GM23338 (cell line): ENCODE data around the gene RASAL3. TPM values are rescaled to one million over a fixed set of nuclear protein-coding genes. Genes with fewer than 3 reads are reported as not detected.

Experiments
- ATAC-seq: fragments of 200-7000 bp; cut with Tn5 transposase; 3 replicates; pipeline ENCODE4 v1.9.1; 2020
- DNase-seq: peaks from one replicate; pipeline ENCODE4 v3.0.0-alpha.2; 2015; ENCODE audit warnings: low spot score
- H2AFZ ChIP-seq: fragments of 200-600 bp; sonication (generic); 2 replicates; pipeline ENCODE4 v1.8.0; 2016; ENCODE audit warnings: antibody characterized with exemption, mild to moderate bottlenecking, moderate library complexity
- H3F3A ChIP-seq: fragments of 200-600 bp; sonication (generic); replicated peaks from 2 replicates; pipeline ENCODE4 v1.8.0; 2017; ENCODE audit warnings: antibody characterized with exemption, mixed run types, low read depth
- H3K27ac ChIP-seq: fragments of 200-600 bp; sonication (generic); 2 replicates; pipeline ENCODE4 v1.6.1; 2016; ENCODE audit warnings: low read depth
- H3K27me3 ChIP-seq: fragments of 200-600 bp; sonication (generic); 2 replicates; pipeline ENCODE4 v1.8.0; 2016; ENCODE audit warnings: mild to moderate bottlenecking, mixed run types, moderate library complexity; ENCODE audit not compliant: insufficient read depth
- H3K36me3 ChIP-seq: fragments of 200-600 bp; sonication (generic); 2 replicates; pipeline ENCODE4 v1.8.0; 2016; ENCODE audit warnings: mild to moderate bottlenecking; ENCODE audit not compliant: insufficient read depth
- H3K4me1 ChIP-seq: fragments of 200-600 bp; sonication (generic); 2 replicates; pipeline ENCODE4 v1.8.0; 2016; ENCODE audit warnings: mild to moderate bottlenecking, moderate library complexity; ENCODE audit not compliant: insufficient read depth
- H3K4me2 ChIP-seq: fragments of 200-600 bp; sonication (generic); 2 replicates; pipeline ENCODE4 v1.7.1; 2017; ENCODE audit warnings: mixed run types
- H3K4me3 ChIP-seq: fragments of 200-600 bp; sonication (generic); 2 replicates; pipeline ENCODE4 v1.6.1; 2016; ENCODE audit warnings: mixed run types
- H3K79me2 ChIP-seq: fragments of 200-600 bp; sonication (generic); replicated peaks from 2 replicates; pipeline ENCODE4 v1.8.0; 2017; ENCODE audit warnings: mild to moderate bottlenecking; ENCODE audit not compliant: insufficient read depth
- H3K9me2 ChIP-seq: fragments of 200-600 bp; sonication (generic); 2 replicates; pipeline ENCODE4 v1.8.0; 2017; ENCODE audit not compliant: insufficient read depth
- H4K20me1 ChIP-seq: fragments of 200-600 bp; sonication (generic); replicated peaks from 2 replicates; pipeline ENCODE4 v1.8.0; 2017; ENCODE audit warnings: mild to moderate bottlenecking; ENCODE audit not compliant: insufficient read depth
- H3K27ac Mint-ChIP-seq: 2 replicates; pipeline ENCODE4 v1.8.0; 2020; ENCODE audit warnings: inconsistent platforms, mild to moderate bottlenecking, moderate library complexity, mixed read lengths
- H3K27me3 Mint-ChIP-seq: 3 replicates; pipeline ENCODE4 v1.8.0; 2022; ENCODE audit warnings: low read depth, mild to moderate bottlenecking, moderate library complexity, mixed read lengths, inconsistent platforms; ENCODE audit not compliant: insufficient read depth, poor library complexity
- H3K36me3 Mint-ChIP-seq: 3 replicates; pipeline ENCODE4 v1.8.0; 2021; ENCODE audit warnings: low read depth, mild to moderate bottlenecking, inconsistent platforms, moderate library complexity, mixed read lengths
- H3K4me1 Mint-ChIP-seq: 3 replicates; pipeline ENCODE4 v1.8.0; 2020; ENCODE audit warnings: mild to moderate bottlenecking, inconsistent platforms, mixed read lengths
- H3K4me3 Mint-ChIP-seq: 3 replicates; pipeline ENCODE4 v1.8.0; 2021; ENCODE audit warnings: moderate library complexity, mild to moderate bottlenecking, inconsistent platforms, mixed read lengths
- H3K9me3 Mint-ChIP-seq: 3 replicates; pipeline ENCODE4 v1.8.0; 2020; ENCODE audit warnings: moderate library complexity, mild to moderate bottlenecking, inconsistent platforms, mixed read lengths
- CREB1 ChIP-seq: fragments of 250-450 bp; sonication (Bioruptor Pico); IDR thresholded peaks from 2 replicates; pipeline ENCODE4 v1.5.0; 2020; ENCODE audit warnings: low read depth, mild to moderate bottlenecking, moderate library complexity
- CTCF ChIP-seq, 2 experiments: fragments of 200-600 bp in 1 of 2; sonication (generic) in 1 of 2; conservative IDR thresholded peaks; 2 replicates each; pipeline versions ENCODE4 v1.5.1 to v1.6.1; 2016 to 2017; ENCODE audit warnings: antibody characterized with exemption in 2 of 2, low read depth in 2 of 2, mild to moderate bottlenecking in 2 of 2, moderate library complexity in 1 of 2
- EZH2 ChIP-seq: fragments of 200-600 bp; sonication (generic); IDR thresholded peaks from one replicate; pipeline ENCODE4 v1.8.0; 2017; ENCODE audit warnings: antibody characterized with exemption, mild to moderate bottlenecking, low read depth; ENCODE audit not compliant: unreplicated experiment
- EZH2phosphoT487 ChIP-seq: fragments of 200-600 bp; sonication (generic); IDR thresholded peaks from one replicate; pipeline ENCODE4 v1.8.1; 2018; ENCODE audit warnings: antibody characterized with exemption; ENCODE audit not compliant: unreplicated experiment
- JUNB ChIP-seq: IDR thresholded peaks from one replicate; pipeline ENCODE4 v1.6.1; 2016; ENCODE audit warnings: antibody characterized with exemption; ENCODE audit not compliant: unreplicated experiment
- POLR2AphosphoS5 ChIP-seq: IDR thresholded peaks from 2 replicates; pipeline ENCODE4 v1.6.1; 2016; ENCODE audit warnings: antibody characterized with exemption, low read depth
- REST ChIP-seq: IDR thresholded peaks from one replicate; pipeline ENCODE4 v1.6.1; 2018; ENCODE audit warnings: antibody characterized with exemption; ENCODE audit not compliant: unreplicated experiment
- STAT1 ChIP-seq: IDR thresholded peaks from one replicate; pipeline ENCODE4 v1.6.1; 2016; ENCODE audit warnings: antibody characterized with exemption; ENCODE audit not compliant: unreplicated experiment
- ZNF114 ChIP-seq: fragments of 250-450 bp; sonication (Bioruptor Pico); IDR thresholded peaks from 2 replicates; pipeline ENCODE4 v1.5.0; 2020; ENCODE audit warnings: mild to moderate bottlenecking, moderate library complexity
- ZNF331 ChIP-seq: fragments of 250-450 bp; sonication (Bioruptor Pico); IDR thresholded peaks from 2 replicates; pipeline ENCODE4 v1.5.0; 2020; ENCODE audit warnings: low read depth, mild to moderate bottlenecking, moderate library complexity
- ZNF462 ChIP-seq: fragments of 250-450 bp; sonication (Bioruptor Pico); IDR thresholded peaks from 2 replicates; pipeline ENCODE4 v1.5.0; 2020; ENCODE audit warnings: mild to moderate bottlenecking, moderate library complexity
- polyA plus RNA-seq: library from polyadenylated mRNA; unstranded; fragments of >200 nt; fragmentation: Nextera tagmentation; extraction: Ambion mirVana; gene quantifications from 2 replicates; pipeline ENCODE4 v1.2.1, GENCODE V29; 2016
- total RNA-seq: library from RNA; depleted of rRNA; stranded (reverse); fragments of >200 nt; shearing (Covaris generic); gene quantifications from 2 replicates; pipeline ENCODE4 v1.2.3, GENCODE V29; 2014

The RASAL3 gene
- total and polyA plus RNA-seq, 2 experiments from 2014 or later = 1.8 to 1.9 TPM

GRCh38 chr19:15403151-15403531 is 61.2 kb downstream of the RASAL3 start:
- Histone ChIP-seq H3F3A (no peaks in the 10 kb centered on the region), H3K27ac (no peak overlapping the region), H3K79me2 (peaks cover 68% of the 10 kb centered on the region), H2AFZ (no peak overlapping the region), H3K4me3 (no peak overlapping the region), H3K36me3 (no peaks in the 10 kb centered on the region), H3K4me1 (no peaks in the 10 kb centered on the region; the same call in 1 of the 2 replicates), H3K27me3 (no peaks in the 10 kb centered on the region), H3K4me2 (no peak overlapping the region), H4K20me1 (peaks cover 43% of the 10 kb centered on the region), H3K9me2 (no peaks in the 10 kb centered on the region)
- no peaks in the 10 kb centered on the region for H3K9me3 Mint-ChIP-seq
- DNase-seq (no peak), ATAC-seq (no peak)
- peaks cover 4% of the 10 kb centered on the region for H3K27me3 Mint-ChIP-seq
- H3K27ac Mint-ChIP-seq = peak overlapping the region; percentile 70
- H3K4me3 Mint-ChIP-seq = no peak overlapping the region
- H3K4me1 Mint-ChIP-seq = peaks cover 3% of the 10 kb centered on the region; the same call in 1 of the 3 replicates
- TF ChIP-seq EZH2 (no peak), CTCF (conservative IDR thresholded peaks at IDR 0.05; ENCODE audit: low read depth in 2 of 2) (no peak), CREB1 (CRISPR knock-in tag) (no peak), POLR2AphosphoS5 (no peak), JUNB (no peak), EZH2phosphoT487 (no peak), ZNF114 (CRISPR knock-in tag) (no peak), STAT1 (no peak), ZNF331 (CRISPR knock-in tag) (no peak), ZNF462 (CRISPR knock-in tag) (no peak), REST (no peak)
- peaks cover 42% of the 10 kb centered on the region for H3K36me3 Mint-ChIP-seq
